Measurements from ENCODE around the gene NDRG2.

DNA sequence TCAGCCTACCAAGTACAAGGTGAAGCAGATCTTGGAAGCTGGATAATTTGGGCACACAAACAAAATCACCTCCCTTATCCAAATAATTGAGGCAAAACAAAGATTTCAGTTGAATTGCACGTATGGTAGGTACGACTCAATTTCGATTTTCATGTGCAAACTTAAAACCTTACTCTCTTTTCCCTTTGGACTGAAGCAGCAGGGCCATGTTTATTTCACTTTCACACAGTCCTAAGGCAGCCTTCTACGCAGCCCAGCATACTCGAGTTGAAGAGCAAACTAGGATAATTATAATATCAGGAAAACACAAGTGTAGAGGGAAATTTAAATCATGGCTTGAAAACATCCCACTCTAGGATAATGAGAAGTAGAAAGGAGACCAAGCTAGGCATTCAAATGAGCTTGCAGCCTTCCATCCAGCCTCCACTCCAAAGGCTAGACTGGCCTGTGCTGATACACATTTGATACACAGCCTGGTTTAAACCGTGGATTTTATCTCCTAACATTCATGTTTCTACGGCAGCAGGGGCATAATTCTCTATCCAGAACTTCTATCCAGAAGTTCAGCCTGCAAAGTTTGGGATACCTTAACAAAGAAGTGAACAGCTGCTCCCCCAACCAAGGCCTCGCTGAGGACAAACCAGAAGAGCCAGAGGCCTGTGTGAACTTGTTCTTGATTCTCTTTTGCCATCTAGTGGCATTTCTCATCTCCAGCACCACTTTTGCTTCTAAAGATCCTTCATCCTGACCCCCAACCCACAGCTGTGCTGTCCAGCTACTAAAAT, 14.9 kb upstream of the NDRG2 start:
- TF ChIP-seq EZH2 (IDR thresholded peaks at IDR 0.05; ENCODE audit: borderline replicate concordance, low read depth, low read length) (no peak), HDAC6 (IDR thresholded peaks at IDR 0.05; ENCODE audit: low read depth, low read length) (no peak), MBD2 (IDR thresholded peaks at IDR 0.05; ENCODE audit: borderline replicate concordance, low read depth) (no peak), RFX5 (IDR thresholded peaks at IDR 0.05; ENCODE audit: low read depth, low read length) (no peak), ZBTB43 (CRISPR knock-in tag; IDR thresholded peaks at IDR 0.05) (no peak), LARP7 (IDR thresholded peaks at IDR 0.05) (no peak), JUNB (CRISPR knock-in tag; conservative IDR thresholded peaks at IDR 0.05) (no peak), ZNF766 (CRISPR knock-in tag; conservative IDR thresholded peaks at IDR 0.05) (no peak), STAG1 (CRISPR knock-in tag; IDR thresholded peaks at IDR 0.05; ENCODE audit: borderline replicate concordance) (no peak; the same call in 1 of the 2 replicates), C11orf30 (IDR thresholded peaks at IDR 0.05; ENCODE audit: low read depth) (no peak), JUN (IDR thresholded peaks at IDR 0.05; ENCODE audit: borderline replicate concordance, low read depth, low read length) (no peak), JUN (CRISPR knock-in tag; IDR thresholded peaks at IDR 0.05; ENCODE audit: borderline replicate concordance) (no peak)
- TF ChIP-seq, protein P1, sequence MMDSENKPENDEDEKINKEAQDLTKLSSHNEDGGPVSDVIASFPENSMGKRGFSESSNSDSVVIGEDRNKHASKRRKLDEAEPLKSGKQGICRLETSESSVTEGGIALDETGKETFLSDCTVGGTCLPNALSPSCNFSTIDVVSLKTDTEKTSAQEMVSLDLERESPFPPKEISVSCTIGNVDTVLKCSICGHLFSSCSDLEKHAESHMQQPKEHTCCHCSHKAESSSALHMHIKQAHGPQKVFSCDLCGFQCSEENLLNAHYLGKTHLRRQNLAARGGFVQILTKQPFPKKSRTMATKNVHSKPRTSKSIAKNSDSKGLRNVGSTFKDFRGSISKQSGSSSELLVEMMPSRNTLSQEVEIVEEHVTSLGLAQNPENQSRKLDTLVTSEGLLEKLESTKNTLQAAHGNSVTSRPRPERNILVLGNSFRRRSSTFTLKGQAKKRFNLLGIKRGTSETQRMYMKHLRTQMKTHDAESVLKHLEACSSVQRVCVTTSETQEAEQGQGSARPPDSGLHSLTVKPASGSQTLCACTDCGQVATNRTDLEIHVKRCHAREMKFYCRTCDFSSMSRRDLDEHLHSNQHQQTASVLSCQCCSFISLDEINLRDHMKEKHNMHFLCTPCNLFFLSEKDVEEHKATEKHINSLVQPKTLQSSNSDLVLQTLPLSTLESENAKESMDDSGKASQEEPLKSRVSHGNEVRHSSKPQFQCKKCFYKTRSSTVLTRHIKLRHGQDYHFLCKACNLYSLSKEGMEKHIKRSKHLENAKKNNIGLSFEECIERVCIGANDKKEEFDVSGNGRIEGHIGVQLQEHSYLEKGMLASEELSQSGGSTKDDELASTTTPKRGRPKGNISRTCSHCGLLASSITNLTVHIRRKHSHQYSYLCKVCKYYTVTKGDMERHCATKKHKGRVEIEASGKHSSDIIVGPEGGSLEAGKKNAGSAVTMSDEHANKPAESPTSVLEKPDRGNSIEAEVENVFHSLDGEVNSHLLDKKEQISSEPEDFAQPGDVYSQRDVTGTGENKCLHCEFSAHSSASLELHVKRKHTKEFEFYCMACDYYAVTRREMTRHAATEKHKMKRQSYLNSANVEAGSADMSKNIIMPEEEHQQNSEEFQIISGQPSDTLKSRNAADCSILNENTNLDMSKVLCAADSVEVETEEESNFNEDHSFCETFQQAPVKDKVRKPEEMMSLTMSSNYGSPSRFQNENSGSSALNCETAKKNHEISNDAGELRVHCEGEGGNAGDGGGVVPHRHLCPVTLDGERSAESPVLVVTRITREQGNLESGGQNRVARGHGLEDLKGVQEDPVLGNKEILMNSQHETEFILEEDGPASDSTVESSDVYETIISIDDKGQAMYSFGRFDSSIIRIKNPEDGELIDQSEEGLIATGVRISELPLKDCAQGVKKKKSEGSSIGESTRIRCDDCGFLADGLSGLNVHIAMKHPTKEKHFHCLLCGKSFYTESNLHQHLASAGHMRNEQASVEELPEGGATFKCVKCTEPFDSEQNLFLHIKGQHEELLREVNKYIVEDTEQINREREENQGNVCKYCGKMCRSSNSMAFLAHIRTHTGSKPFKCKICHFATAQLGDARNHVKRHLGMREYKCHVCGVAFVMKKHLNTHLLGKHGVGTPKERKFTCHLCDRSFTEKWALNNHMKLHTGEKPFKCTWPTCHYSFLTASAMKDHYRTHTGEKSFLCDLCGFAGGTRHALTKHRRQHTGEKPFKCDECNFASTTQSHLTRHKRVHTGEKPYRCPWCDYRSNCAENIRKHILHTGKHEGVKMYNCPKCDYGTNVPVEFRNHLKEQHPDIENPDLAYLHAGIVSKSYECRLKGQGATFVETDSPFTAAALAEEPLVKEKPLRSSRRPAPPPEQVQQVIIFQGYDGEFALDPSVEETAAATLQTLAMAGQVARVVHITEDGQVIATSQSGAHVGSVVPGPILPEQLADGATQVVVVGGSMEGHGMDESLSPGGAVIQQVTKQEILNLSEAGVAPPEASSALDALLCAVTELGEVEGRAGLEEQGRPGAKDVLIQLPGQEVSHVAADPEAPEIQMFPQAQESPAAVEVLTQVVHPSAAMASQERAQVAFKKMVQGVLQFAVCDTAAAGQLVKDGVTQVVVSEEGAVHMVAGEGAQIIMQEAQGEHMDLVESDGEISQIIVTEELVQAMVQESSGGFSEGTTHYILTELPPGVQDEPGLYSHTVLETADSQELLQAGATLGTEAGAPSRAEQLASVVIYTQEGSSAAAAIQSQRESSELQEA (IDR thresholded peaks at IDR 0.05; ENCODE audit: low read depth): no peak

All from K562 (cell line).